Stomach smooth muscle (tissue), 2 donors: ENCODE data around the gene POP5.
"Not testable (repeated sequence)": the region's sequence is repeated elsewhere in the genome, so short reads cannot be mapped to it uniquely, and the experiment has no call there.

Experiments
- H3K27ac ChIP-seq: one replicate; pipeline ENCODE4 v1.7.0; 2013; ENCODE audit warnings: mild to moderate bottlenecking, low read length, inconsistent platforms
- H3K27me3 ChIP-seq, 2 donors: one replicate each; pipeline ENCODE4 v1.7.0; 2013; ENCODE audit warnings: low read length in 2 of 2; ENCODE audit not compliant: insufficient read depth in 2 of 2, control insufficient read depth in 1 of 2
- H3K36me3 ChIP-seq, 2 donors: one replicate each; pipeline ENCODE4 v1.7.0; 2013; ENCODE audit warnings: low read length in 2 of 2; ENCODE audit not compliant: control insufficient read depth in 2 of 2, insufficient read depth in 2 of 2
- H3K4me1 ChIP-seq: one replicate; pipeline ENCODE4 v1.7.0; 2013; ENCODE audit warnings: low read length; ENCODE audit not compliant: control insufficient read depth, insufficient read depth
- H3K4me3 ChIP-seq, 2 donors: one replicate each; pipeline ENCODE4 v1.7.0; 2013; ENCODE audit warnings: low read length in 2 of 2
- H3K9ac ChIP-seq, 2 donors: one replicate each; pipeline ENCODE4 v1.7.0; 2013; ENCODE audit warnings: low read length in 2 of 2, mild to moderate bottlenecking in 1 of 2
- H3K9me3 ChIP-seq, 2 donors: one replicate each; pipeline ENCODE4 v1.7.0; 2013; ENCODE audit warnings: low read length in 2 of 2; ENCODE audit not compliant: control insufficient read depth in 2 of 2
- donor health status: healthy.
- donor health status: Pancreatic carcinoma.

The POP5 gene

GRCh38 chr12:120610560-120610959 is 29.4 kb upstream of the POP5 start:
- Histone ChIP-seq H3K9ac (no peak overlapping the region), H3K27me3 (no peaks in the 10 kb centered on the region), H3K36me3 (no peaks in the 10 kb centered on the region), H3K4me3 (no peak overlapping the region), H3K9me3 (no peaks in the 10 kb centered on the region), H3K4me1 (no peaks in the 10 kb centered on the region), H3K27ac (no peak overlapping the region)

GRCh38 chr12:120602416-120602815 is 21.2 kb upstream of the POP5 start:
- H3K9me3 ChIP-seq, H3K9ac ChIP-seq: not testable (repeated sequence)

DNA sequence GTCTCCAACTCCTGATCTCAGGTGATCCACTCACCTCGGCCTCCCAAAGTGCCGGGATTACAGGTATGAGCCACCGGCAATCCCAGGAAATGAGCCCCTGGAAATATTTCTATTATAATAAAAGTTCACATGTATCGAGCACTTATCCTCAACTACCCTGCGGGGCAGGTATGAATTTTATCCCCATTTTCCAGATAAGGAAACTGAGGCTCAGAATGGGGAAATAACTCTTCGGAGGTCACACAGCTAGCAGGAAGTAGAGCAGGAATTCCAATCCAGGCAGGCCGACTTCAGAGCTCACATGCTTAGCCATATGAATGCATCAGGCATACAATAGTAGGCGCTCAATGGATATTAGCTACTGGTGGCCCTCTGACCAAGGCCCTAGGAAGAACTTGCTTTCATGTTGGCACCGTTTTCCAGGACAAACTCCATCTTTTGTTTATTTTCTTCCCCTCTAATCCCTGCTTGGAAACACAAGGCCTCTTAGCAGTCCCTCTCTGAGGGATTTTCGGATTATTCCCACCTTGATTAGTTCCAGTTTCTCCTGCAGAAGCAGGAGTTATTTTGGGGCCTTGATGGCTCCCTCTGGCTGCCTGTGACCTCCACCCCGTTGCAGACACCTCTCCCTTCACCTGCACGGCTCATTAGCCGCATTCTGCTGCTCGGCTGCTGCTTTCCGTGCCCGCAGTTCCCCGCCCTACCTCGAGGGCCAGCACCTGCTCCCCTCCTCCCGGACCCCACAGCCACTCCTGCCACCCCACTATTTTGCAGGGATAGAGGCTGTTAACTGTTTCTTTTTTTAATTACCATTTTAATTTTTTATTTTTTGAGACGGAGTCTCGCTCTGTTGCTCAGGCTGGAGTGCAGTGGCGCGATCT is 18.7 kb upstream of the POP5 start:
- Histone ChIP-seq H3K27me3 (peaks cover 9% of the 10 kb centered on the region in 2 donors), H3K4me3 (no peak overlapping the region), H3K4me1 (no peaks in the 10 kb centered on the region), H3K9ac (no peak overlapping the region), H3K27ac (no peak overlapping the region), H3K36me3 (no peaks in the 10 kb centered on the region), H3K9me3 (no peaks in the 10 kb centered on the region)

More at GRCh38 chr12:120602416-120602815, 21.2 kb upstream of the POP5 start:
- not testable (repeated sequence) for H3K27ac ChIP-seq, H3K36me3 ChIP-seq, H3K4me1 ChIP-seq, H3K4me3 ChIP-seq, H3K27me3 ChIP-seq

DNA sequence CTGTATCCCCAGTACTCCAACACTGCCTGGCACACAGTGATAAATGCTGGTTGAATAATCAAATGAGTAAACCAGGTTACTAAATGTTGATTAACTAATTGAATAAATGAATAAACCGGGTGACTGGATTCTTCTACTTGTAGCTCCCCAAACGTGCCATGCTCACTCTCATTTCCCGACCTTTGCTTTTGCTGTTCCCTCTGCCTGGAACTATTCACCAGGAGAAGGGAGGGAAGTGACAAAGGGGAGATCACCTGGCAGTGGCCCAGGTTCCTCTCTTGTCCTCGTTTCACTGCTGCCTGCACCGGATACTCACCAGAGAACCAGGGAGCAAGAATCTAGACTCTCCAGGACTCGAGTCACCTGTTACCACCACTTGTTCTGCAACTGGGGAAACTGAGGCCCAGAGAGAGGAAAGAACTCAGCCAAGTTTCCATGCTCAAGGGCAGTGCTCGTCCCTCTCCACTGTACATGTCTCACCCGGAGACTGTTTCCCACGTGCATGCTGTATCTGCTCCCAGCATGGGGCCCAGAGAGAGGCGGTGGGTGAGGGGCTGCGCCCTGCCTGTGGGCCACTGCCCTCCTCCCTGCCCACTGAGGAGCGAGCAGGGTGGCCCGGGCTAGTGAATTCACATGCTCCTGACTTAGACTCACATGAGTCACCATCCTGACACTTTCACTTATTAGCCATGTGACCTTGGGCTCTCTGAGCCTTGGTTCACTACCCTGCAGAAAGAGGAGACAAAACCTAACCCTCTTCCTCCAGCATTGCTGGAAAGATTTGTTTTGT is 17.7 kb upstream of the POP5 start:
- Histone ChIP-seq H3K36me3 (no peaks in the 10 kb centered on the region), H3K9ac (no peak overlapping the region), H3K27me3 (peaks cover 9% of the 10 kb centered on the region in 2 donors), H3K4me3 (no peak overlapping the region), H3K9me3 (no peaks in the 10 kb centered on the region), H3K4me1 (no peaks in the 10 kb centered on the region), H3K27ac (no peak overlapping the region)

DNA sequence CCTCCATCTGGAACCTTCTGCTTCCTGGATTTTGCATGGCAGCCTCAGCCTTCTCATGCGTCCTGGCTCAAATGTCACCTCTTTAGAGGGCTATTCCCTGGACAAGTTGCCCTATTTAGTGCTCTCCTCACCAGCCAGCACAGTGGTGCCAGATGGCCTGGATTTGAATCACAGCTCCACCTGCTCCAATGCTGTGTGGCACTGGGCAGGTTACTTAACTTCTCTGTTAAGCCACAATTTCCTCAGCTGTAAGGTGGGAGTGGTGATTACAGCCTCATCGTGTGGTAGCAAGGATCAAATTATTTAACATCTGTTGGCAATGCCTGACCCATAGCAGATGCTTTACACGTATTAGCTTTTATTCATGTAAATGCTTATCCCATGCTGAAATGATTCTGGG is 16.7 kb upstream of the POP5 start:
- Histone ChIP-seq H3K4me1 (no peaks in the 10 kb centered on the region), H3K27ac (no peak overlapping the region), H3K27me3 (peaks cover 9% of the 10 kb centered on the region in 2 donors), H3K9me3 (no peaks in the 10 kb centered on the region), H3K4me3 (no peak overlapping the region), H3K9ac (no peak overlapping the region), H3K36me3 (no peaks in the 10 kb centered on the region)

GRCh38 chr12:120596901-120597300 is 15.7 kb upstream of the POP5 start:
- H3K9ac ChIP-seq, result no peak overlapping the region
- H3K36me3 ChIP-seq, result no peaks in the 10 kb centered on the region
- H3K27me3 ChIP-seq, result peaks cover 7 to 9% of the 10 kb centered on the region in 2 donors
- H3K4me1 ChIP-seq, result no peaks in the 10 kb centered on the region
- no peak overlapping the region for H3K4me3 ChIP-seq
- H3K9me3 ChIP-seq, result no peaks in the 10 kb centered on the region
- no peak overlapping the region for H3K27ac ChIP-seq

DNA sequence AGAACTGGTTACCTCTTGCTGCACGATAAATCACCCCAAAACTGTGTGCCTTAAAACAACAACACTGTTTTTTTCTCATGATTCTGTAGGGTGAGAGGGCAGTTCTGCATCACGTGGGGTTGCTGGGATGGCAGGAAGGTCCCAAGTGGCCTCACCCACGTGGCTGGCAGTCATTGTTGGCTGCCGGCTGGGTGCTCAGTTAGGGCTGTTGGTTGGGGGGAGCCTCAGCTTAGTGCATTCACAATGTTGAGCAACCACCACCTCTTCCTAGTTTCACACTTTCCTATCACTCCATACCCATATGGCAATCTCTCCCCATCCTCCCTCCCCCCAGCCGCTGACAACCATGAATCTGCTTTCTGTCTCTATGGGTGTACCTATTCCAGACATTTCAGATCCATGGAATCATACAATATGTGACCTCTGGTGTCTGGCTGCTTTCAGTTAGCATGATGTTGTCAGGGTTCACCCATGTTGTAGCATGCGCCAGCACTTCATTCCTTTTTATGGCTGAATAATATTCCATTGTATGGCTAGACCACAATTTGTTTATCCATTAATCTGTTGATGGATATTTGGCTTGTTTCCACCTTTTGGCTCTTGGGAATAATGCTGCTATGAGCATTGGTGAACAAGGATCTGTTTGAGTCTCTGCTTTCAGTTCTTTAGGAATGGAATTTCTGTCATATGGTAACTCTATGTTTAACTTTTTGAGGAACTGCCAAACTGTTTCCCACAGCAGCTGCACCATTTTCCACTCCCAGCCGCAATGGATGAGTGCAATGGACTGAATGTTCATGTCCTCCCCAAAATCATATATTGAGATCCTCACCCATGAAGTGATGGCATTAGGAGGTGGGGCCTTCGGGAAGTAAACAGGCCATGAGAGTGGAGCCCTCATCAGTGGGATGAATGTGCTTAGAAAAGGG is 11.2 kb upstream of the POP5 start:
- H3K27ac ChIP-seq, result no peak overlapping the region

GRCh38 chr12:120590741-120591407 is 9.7 kb upstream of the POP5 start:
- no peak overlapping the region for H3K27ac ChIP-seq
- no peaks in the 10 kb centered on the region for H3K27me3 ChIP-seq
- no peak overlapping the region for H3K9ac ChIP-seq
- no peak overlapping the region for H3K4me3 ChIP-seq
- no peaks in the 10 kb centered on the region for H3K4me1 ChIP-seq
- H3K9me3 ChIP-seq, result no peaks in the 10 kb centered on the region
- H3K36me3 ChIP-seq, result no peaks in the 10 kb centered on the region

More for the DNA sequence above, 11.2 kb upstream of the POP5 start:
- Histone ChIP-seq H3K9ac (no peak overlapping the region), H3K27me3 (peaks cover 3 to 4% of the 10 kb centered on the region in 2 donors), H3K9me3 (no peaks in the 10 kb centered on the region), H3K4me3 (no peak overlapping the region), H3K36me3 (no peaks in the 10 kb centered on the region), H3K4me1 (no peaks in the 10 kb centered on the region)

GRCh38 chr12:120588948-120589930 is 8.0 kb upstream of the POP5 start:
- H3K27ac ChIP-seq, result no peak overlapping the region
- H3K4me3 ChIP-seq, result no peak overlapping the region
- H3K27me3 ChIP-seq, result peaks cover 2 to 6% of the 10 kb centered on the region in 2 donors
- H3K4me1 ChIP-seq, result peaks cover 7% of the 10 kb centered on the region
- H3K9ac ChIP-seq, result no peak overlapping the region
- no peaks in the 10 kb centered on the region for H3K9me3 ChIP-seq
- H3K36me3 ChIP-seq, result no peaks in the 10 kb centered on the region
